ENCODE measurements around the gene UBTD2. TPM values are rescaled to one million over a fixed set of nuclear protein-coding genes. Genes with fewer than 3 reads are reported as not detected.

Gene UBTD2
- polyA plus RNA-seq, 1 donor from 2014 or later, result 89.9 TPM

- Histone ChIP-seq H2AFZ (ENCODE audit: low read depth, low read length) (no peak overlapping the region), H3K9ac (ENCODE audit: low read length) (no peak overlapping the region), H3K9me3 (ENCODE audit: low read length) (no peaks in the 10 kb centered on the region), H3K4me2 (ENCODE audit: low read length) (no peak overlapping the region), H3K9me2 (ENCODE audit: insufficient read depth, low read length) (no peaks in the 10 kb centered on the region), H3K27ac (ENCODE audit: low read length) (no peak overlapping the region), H3K4me3 (ENCODE audit: low read length) (no peak overlapping the region), H3K27me3 (ENCODE audit: insufficient read depth, low read depth, low read length) (no peaks in the 10 kb centered on the region), H3F3A (ENCODE audit: insufficient read depth, low read length, poor library complexity, severe bottlenecking) (no peaks in the 10 kb centered on the region), H3K79me2 (replicated peaks; ENCODE audit: insufficient read depth, low read length) (no peaks in the 10 kb centered on the region), H3K36me3 (ENCODE audit: insufficient read depth, low read length) (no peaks in the 10 kb centered on the region), H4K20me1 (ENCODE audit: insufficient read depth) (no peaks in the 10 kb centered on the region)
- TF ChIP-seq CTCF (IDR thresholded peaks at IDR 0.05; ENCODE audit: poor library complexity, severe bottlenecking) (no peak), TAF1 (IDR thresholded peaks at IDR 0.05; ENCODE audit: low read depth) (no peak), EZH2 (IDR thresholded peaks at IDR 0.05; ENCODE audit: borderline replicate concordance, insufficient read depth, low read length, poor library complexity, severe bottlenecking) (no peak), SMC3 (conservative IDR thresholded peaks at IDR 0.05; ENCODE audit: poor library complexity) (no peak), POLR2AphosphoS5 (IDR thresholded peaks at IDR 0.05) (no peak), RAD21 (conservative IDR thresholded peaks at IDR 0.05) (no peak), MXI1 (conservative IDR thresholded peaks at IDR 0.05; ENCODE audit: poor library complexity, severe bottlenecking) (no peak), EP300 (conservative IDR thresholded peaks at IDR 0.05; ENCODE audit: poor library complexity, severe bottlenecking) (no peak)
- TF ChIP-seq, protein P1, sequence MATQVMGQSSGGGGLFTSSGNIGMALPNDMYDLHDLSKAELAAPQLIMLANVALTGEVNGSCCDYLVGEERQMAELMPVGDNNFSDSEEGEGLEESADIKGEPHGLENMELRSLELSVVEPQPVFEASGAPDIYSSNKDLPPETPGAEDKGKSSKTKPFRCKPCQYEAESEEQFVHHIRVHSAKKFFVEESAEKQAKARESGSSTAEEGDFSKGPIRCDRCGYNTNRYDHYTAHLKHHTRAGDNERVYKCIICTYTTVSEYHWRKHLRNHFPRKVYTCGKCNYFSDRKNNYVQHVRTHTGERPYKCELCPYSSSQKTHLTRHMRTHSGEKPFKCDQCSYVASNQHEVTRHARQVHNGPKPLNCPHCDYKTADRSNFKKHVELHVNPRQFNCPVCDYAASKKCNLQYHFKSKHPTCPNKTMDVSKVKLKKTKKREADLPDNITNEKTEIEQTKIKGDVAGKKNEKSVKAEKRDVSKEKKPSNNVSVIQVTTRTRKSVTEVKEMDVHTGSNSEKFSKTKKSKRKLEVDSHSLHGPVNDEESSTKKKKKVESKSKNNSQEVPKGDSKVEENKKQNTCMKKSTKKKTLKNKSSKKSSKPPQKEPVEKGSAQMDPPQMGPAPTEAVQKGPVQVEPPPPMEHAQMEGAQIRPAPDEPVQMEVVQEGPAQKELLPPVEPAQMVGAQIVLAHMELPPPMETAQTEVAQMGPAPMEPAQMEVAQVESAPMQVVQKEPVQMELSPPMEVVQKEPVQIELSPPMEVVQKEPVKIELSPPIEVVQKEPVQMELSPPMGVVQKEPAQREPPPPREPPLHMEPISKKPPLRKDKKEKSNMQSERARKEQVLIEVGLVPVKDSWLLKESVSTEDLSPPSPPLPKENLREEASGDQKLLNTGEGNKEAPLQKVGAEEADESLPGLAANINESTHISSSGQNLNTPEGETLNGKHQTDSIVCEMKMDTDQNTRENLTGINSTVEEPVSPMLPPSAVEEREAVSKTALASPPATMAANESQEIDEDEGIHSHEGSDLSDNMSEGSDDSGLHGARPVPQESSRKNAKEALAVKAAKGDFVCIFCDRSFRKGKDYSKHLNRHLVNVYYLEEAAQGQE (IDR thresholded peaks at IDR 0.05; ENCODE audit: borderline replicate concordance), result no peak
Measured at GRCh38 chr5:172180936-172181335, 102.6 kb downstream of the UBTD2 start.

GRCh38 chr5:172178991-172179989, 104.3 kb downstream of the UBTD2 start:
- Histone ChIP-seq H3K4me2 (ENCODE audit: low read length) (no peak overlapping the region), H3K9ac (ENCODE audit: low read length) (no peak overlapping the region), H3K36me3 (ENCODE audit: insufficient read depth, low read length) (no peaks in the 10 kb centered on the region), H3K27ac (ENCODE audit: low read length) (no peak overlapping the region), H3K27me3 (ENCODE audit: insufficient read depth, low read depth, low read length) (no peaks in the 10 kb centered on the region), H3F3A (ENCODE audit: insufficient read depth, low read length, poor library complexity, severe bottlenecking) (no peaks in the 10 kb centered on the region), H3K9me3 (ENCODE audit: low read length) (no peaks in the 10 kb centered on the region), H3K4me3 (ENCODE audit: low read length) (no peak overlapping the region), H4K20me1 (ENCODE audit: insufficient read depth) (no peaks in the 10 kb centered on the region), H3K9me2 (ENCODE audit: insufficient read depth, low read length) (no peaks in the 10 kb centered on the region), H3K79me2 (replicated peaks; ENCODE audit: insufficient read depth, low read length) (no peaks in the 10 kb centered on the region), H2AFZ (ENCODE audit: low read depth, low read length) (no peak overlapping the region)
- TF ChIP-seq SMC3 (conservative IDR thresholded peaks at IDR 0.05; ENCODE audit: poor library complexity), result no peak
- no peak for TF ChIP-seq EP300 (conservative IDR thresholded peaks at IDR 0.05; ENCODE audit: poor library complexity, severe bottlenecking)
- TF ChIP-seq RAD21 (conservative IDR thresholded peaks at IDR 0.05), result no peak
- TF ChIP-seq, protein P1 (IDR thresholded peaks at IDR 0.05; ENCODE audit: borderline replicate concordance), result no peak
- no peak for TF ChIP-seq POLR2AphosphoS5 (IDR thresholded peaks at IDR 0.05)
- no peak for TF ChIP-seq CTCF (IDR thresholded peaks at IDR 0.05; ENCODE audit: poor library complexity, severe bottlenecking)
- no peak for TF ChIP-seq TAF1 (IDR thresholded peaks at IDR 0.05; ENCODE audit: low read depth)
- TF ChIP-seq EZH2 (IDR thresholded peaks at IDR 0.05; ENCODE audit: borderline replicate concordance, insufficient read depth, low read length, poor library complexity, severe bottlenecking), result no peak
- TF ChIP-seq MXI1 (conservative IDR thresholded peaks at IDR 0.05; ENCODE audit: poor library complexity, severe bottlenecking), result no peak
